GM12878 (cell line): ENCODE data around the gene SERPINI1. TPM values are rescaled to one million over a fixed set of nuclear protein-coding genes. Genes with fewer than 3 reads are reported as not detected.
A peak's percentile ranks its signal among the peaks of the same experiment; 100 is the strongest.

Experiments used
- CEBPZ ChIP-seq: fragments of 150-350 bp; IDR thresholded peaks from 2 replicates; pipeline ENCODE4 v1.6.1; 2016; ENCODE audit warnings: low read depth, low read length
- CHD1 ChIP-seq: IDR thresholded peaks from 2 replicates; pipeline ENCODE4 v1.6.1; 2012; ENCODE audit warnings: low read depth, low read length, improper control_type of control experiment
- CUX1 ChIP-seq: IDR thresholded peaks from 2 replicates; pipeline ENCODE4 v1.6.1; 2012; ENCODE audit warnings: improper control_type of control experiment, low read depth, low read length; ENCODE audit not compliant: insufficient replicate concordance
- E2F8 ChIP-seq: fragments of 450-650 bp; IDR thresholded peaks from 2 replicates; pipeline ENCODE4 v1.6.1; 2018; ENCODE audit warnings: mild to moderate bottlenecking, low read depth, moderate library complexity; ENCODE audit not compliant: partially characterized antibody
- JUNB ChIP-seq: IDR thresholded peaks from 2 replicates; pipeline ENCODE4 v1.6.1; 2016; ENCODE audit warnings: antibody characterized with exemption, mild to moderate bottlenecking
- POLR2A ChIP-seq: IDR thresholded peaks from 2 replicates; pipeline ENCODE4 v1.6.1; 2011; ENCODE audit warnings: low read depth, mild to moderate bottlenecking, low read length
- USF2 ChIP-seq: IDR thresholded peaks from 2 replicates; pipeline ENCODE4 v1.6.1; 2011; ENCODE audit warnings: low read depth, low read length, improper control_type of control experiment, borderline replicate concordance
- ZNF687 ChIP-seq: fragments of 450-650 bp; IDR thresholded peaks from 2 replicates; pipeline ENCODE4 v1.6.1; 2017; ENCODE audit warnings: mild to moderate bottlenecking, moderate library complexity
- polyA plus RNA-seq, 11 experiments: library from polyadenylated mRNA; depleted of rRNA in 4 of 11; unstranded in 6 of 11; stranded (reverse) in 5 of 11; fragments of >200 nt; fragmentation: Nextera tagmentation in 4 of 11; fragmentation: Illumina TruSeq in 1 of 11; extraction: Ambion mirVana in 4 of 11; extraction: Trizol in 1 of 11; gene quantifications; 1 replicate in 1 of 11; 2 replicates in 10 of 11; pipeline versions ENCODE4 v1.2.1 to v1.2.3, GENCODE V29; 2011 to 2016; ENCODE audit warnings: inconsistent platforms in 2 of 11, missing spikeins in 2 of 11, low read depth in 1 of 11
- total RNA-seq, 4 experiments: library from RNA; depleted of rRNA in 3 of 4; stranded (reverse); fragments of >200 nt in 3 of 4; fragmentation: Illumina TruSeq in 1 of 4; extraction: Trizol in 1 of 4; gene quantifications; 2 replicates each; pipeline versions ENCODE4 v1.2.1 to v1.2.3, GENCODE V29; 2013 to 2021

SERPINI1 gene
- total and polyA plus RNA-seq, 10 of the 15 experiments (the other 5 are each of a cell fraction or from before 2014, with no cell fraction given): 1.5 to 7.6 (median 3.6) TPM

- TF ChIP-seq CEBPZ (no peak), USF2 (no peak; the same call in 1 of the 2 replicates), CUX1 (peak; percentile 48), ZNF687 (no peak), POLR2A (peak; percentile 85), JUNB (no peak), E2F8 (no peak), CHD1 (no peak)
Observed at GRCh38 chr3:167734498-167735232, 856 bp upstream of the SERPINI1 start, which contains the start of gene PDCD10 (continued).
